KMS-11 (cell line): ENCODE data around the gene CUEDC1.
"Not testable (repeated sequence)": the region's sequence is repeated elsewhere in the genome, so short reads cannot be mapped to it uniquely, and the experiment has no call there.

Experiments
- H2AFZ ChIP-seq: fragments of 200-600 bp; sonication (generic); 2 replicates; pipeline ENCODE4 v1.6.1; 2016; ENCODE audit warnings: antibody characterized with exemption, mixed run types, low read depth
- H3K27ac ChIP-seq: fragments of 200-600 bp; sonication (generic); 2 replicates; pipeline ENCODE4 v1.6.1; 2016; ENCODE audit warnings: mild to moderate bottlenecking, mixed run types
- H3K27me3 ChIP-seq: fragments of 200-600 bp; sonication (generic); 2 replicates; pipeline ENCODE4 v1.6.1; 2017; ENCODE audit warnings: mild to moderate bottlenecking, low read depth, mixed run types, moderate library complexity; ENCODE audit not compliant: insufficient read depth
- H3K36me3 ChIP-seq: fragments of 200-600 bp; sonication (generic); 2 replicates; pipeline ENCODE4 v1.6.1; 2017; ENCODE audit warnings: mild to moderate bottlenecking, mixed run types; ENCODE audit not compliant: insufficient read depth
- H3K4me1 ChIP-seq: fragments of 200-600 bp; sonication (generic); 2 replicates; pipeline ENCODE4 v1.6.1; 2016; ENCODE audit warnings: mild to moderate bottlenecking, low read depth, mixed run types; ENCODE audit not compliant: poor library complexity, severe bottlenecking
- H3K4me2 ChIP-seq: fragments of 200-600 bp; sonication (generic); 2 replicates; pipeline ENCODE4 v1.7.0; 2016; ENCODE audit warnings: mild to moderate bottlenecking, mixed run types
- H3K4me3 ChIP-seq: fragments of 200-600 bp; sonication (generic); IDR thresholded peaks from 2 replicates; pipeline ENCODE4 v1.6.1; 2017; ENCODE audit warnings: low read depth, low read length, mixed read lengths; ENCODE audit not compliant: insufficient read depth
- H3K79me2 ChIP-seq: fragments of 200-600 bp; sonication (generic); 2 replicates; pipeline ENCODE4 v1.6.1; 2016; ENCODE audit warnings: low read depth, mixed run types; ENCODE audit not compliant: insufficient read depth
- H3K9ac ChIP-seq: fragments of 200-600 bp; sonication (generic); 2 replicates; pipeline ENCODE4 v1.6.1; 2016; ENCODE audit warnings: mild to moderate bottlenecking, mixed run types
- H4K20me1 ChIP-seq: fragments of 200-600 bp; sonication (generic); 2 replicates; pipeline ENCODE4 v1.6.1; 2016; ENCODE audit warnings: mild to moderate bottlenecking, mixed run types; ENCODE audit not compliant: insufficient read depth
- CTCF ChIP-seq: fragments of 200-600 bp; sonication (generic); conservative IDR thresholded peaks from 2 replicates; pipeline ENCODE4 v1.6.1; 2017; ENCODE audit warnings: low read depth, mild to moderate bottlenecking, antibody characterized with exemption, low read length, moderate library complexity, mixed read lengths

CUEDC1 gene

GRCh38 chr17:57924677-57925076 lies 30.5 kb downstream of the CUEDC1 start:
- Histone ChIP-seq H2AFZ (no peak overlapping the region), H3K27ac (no peak overlapping the region), H3K9ac (no peak overlapping the region), H3K36me3 (no peaks in the 10 kb centered on the region), H3K4me2 (no peak overlapping the region), H3K27me3 (peaks cover 7% of the 10 kb centered on the region; the same call in 1 of the 2 replicates), H3K4me3 (no peak overlapping the region), H3K79me2 (no peaks in the 10 kb centered on the region), H4K20me1 (no peaks in the 10 kb centered on the region), H3K4me1 (no peaks in the 10 kb centered on the region)
- no peak for TF ChIP-seq CTCF

- no peak for TF ChIP-seq CTCF
These were observed 31.9 kb downstream of the CUEDC1 start for GRCh38 chr17:57923182-57923872.

GRCh38 chr17:57922745-57923144 lies 32.5 kb downstream of the CUEDC1 start:
- H3K4me2 ChIP-seq, result not testable (repeated sequence)

More at GRCh38 chr17:57923182-57923872, 31.9 kb downstream of the CUEDC1 start:
- Histone ChIP-seq H3K9ac (no peak overlapping the region), H3K79me2 (no peaks in the 10 kb centered on the region), H3K36me3 (no peaks in the 10 kb centered on the region), H3K27ac (no peak overlapping the region), H3K4me3 (no peak overlapping the region), H4K20me1 (no peaks in the 10 kb centered on the region), H3K4me1 (no peaks in the 10 kb centered on the region), H3K27me3 (no peaks in the 10 kb centered on the region), H2AFZ (no peak overlapping the region), H3K4me2 (no peak overlapping the region)

GRCh38 chr17:57920916-57921703 lies 34.1 kb downstream of the CUEDC1 start:
- no peaks in the 10 kb centered on the region for H3K36me3 ChIP-seq
- no peaks in the 10 kb centered on the region for H3K79me2 ChIP-seq
- H3K9ac ChIP-seq, result no peak overlapping the region
- H2AFZ ChIP-seq, result no peak overlapping the region
- no peak overlapping the region for H3K4me2 ChIP-seq
- no peak overlapping the region for H3K27ac ChIP-seq
- H3K4me1 ChIP-seq, result no peaks in the 10 kb centered on the region
- no peaks in the 10 kb centered on the region for H3K27me3 ChIP-seq
- H3K4me3 ChIP-seq, result no peak overlapping the region
- no peak for TF ChIP-seq CTCF
- no peaks in the 10 kb centered on the region for H4K20me1 ChIP-seq

More at GRCh38 chr17:57922745-57923144, 32.5 kb downstream of the CUEDC1 start:
- H2AFZ ChIP-seq, H3K27ac ChIP-seq, H4K20me1 ChIP-seq, H3K79me2 ChIP-seq, H3K4me3 ChIP-seq, H3K36me3 ChIP-seq, H3K27me3 ChIP-seq, H3K9ac ChIP-seq, H3K4me1 ChIP-seq: not testable (repeated sequence)

- Histone ChIP-seq H3K4me3 (no peak overlapping the region), H2AFZ (no peak overlapping the region), H3K79me2 (no peaks in the 10 kb centered on the region), H3K27me3 (no peaks in the 10 kb centered on the region), H3K9ac (no peak overlapping the region), H3K4me2 (no peak overlapping the region), H3K36me3 (no peaks in the 10 kb centered on the region), H3K4me1 (no peaks in the 10 kb centered on the region), H3K27ac (no peak overlapping the region), H4K20me1 (no peaks in the 10 kb centered on the region)
- no peak for TF ChIP-seq CTCF
These were observed 35.3 kb downstream of the CUEDC1 start for GRCh38 chr17:57919918-57920317.
